Measurements from ENCODE around the gene N4BP2L2. TPM values are rescaled to one million over a fixed set of nuclear protein-coding genes. Genes with fewer than 3 reads are reported as not detected.

The N4BP2L2 gene
- total and polyA plus RNA-seq, 2 of the 13 experiments (the other 11 are each of a cell fraction or from before 2014, with no cell fraction given), result 58.9 to 81.2 TPM

GRCh38 chr13:32499538-32500210 lies 38.9 kb downstream of the N4BP2L2 start (continued):
- TF ChIP-seq AHDC1 (CRISPR knock-in tag; IDR thresholded peaks at IDR 0.05; ENCODE audit: borderline replicate concordance) (peak; percentile 79; the same call in 1 of the 2 replicates), IRF2 (CRISPR knock-in tag; IDR thresholded peaks at IDR 0.05) (peak; percentile 59), RELA (CRISPR knock-in tag; IDR thresholded peaks at IDR 0.05) (0 out of 2 replicates have a peak, but pooled peaks have one; percentile 25), ZNF557 (CRISPR knock-in tag; IDR thresholded peaks at IDR 0.05) (no peak), RCOR2 (CRISPR knock-in tag; IDR thresholded peaks at IDR 0.05) (peak; percentile 67), THRA (CRISPR knock-in tag; IDR thresholded peaks at IDR 0.05; ENCODE audit: borderline replicate concordance) (peak; percentile 9; the same call in 1 of the 2 replicates), FOXA3 (CRISPR knock-in tag; IDR thresholded peaks at IDR 0.05) (peak; percentile 42; the same call in 1 of the 2 replicates), ZNF609 (CRISPR knock-in tag; IDR thresholded peaks at IDR 0.05; ENCODE audit: borderline replicate concordance) (peak; percentile 49; the same call in 1 of the 2 replicates), CREM (IDR thresholded peaks at IDR 0.05) (0 out of 2 replicates have a peak, but pooled peaks have one; percentile 12), CREM (CRISPR knock-in tag; IDR thresholded peaks at IDR 0.05) (no peak), PHF21A (CRISPR knock-in tag; IDR thresholded peaks at IDR 0.05) (peak; percentile 67), ZNF317 (CRISPR knock-in tag; IDR thresholded peaks at IDR 0.05) (0 out of 2 replicates have a peak, but pooled peaks have one; percentile 11), POLR2AphosphoS5 (IDR thresholded peaks at IDR 0.05; ENCODE audit: low read depth, low read length) (0 out of 2 replicates have a peak, but pooled peaks have one; percentile 22), KAT2B (IDR thresholded peaks at IDR 0.05; ENCODE audit: borderline replicate concordance, low read depth, low read length) (no peak), ZNF503 (CRISPR knock-in tag; IDR thresholded peaks at IDR 0.05) (0 out of 2 replicates have a peak, but pooled peaks have one; percentile 15)
